PC-3 (cell line): ENCODE measurements around the gene CTXN1. TPM values are rescaled to one million over a fixed set of nuclear protein-coding genes. Genes with fewer than 3 reads are reported as not detected.
A peak's percentile ranks its signal among the peaks of the same experiment; 100 is the strongest.

ENCODE experiments used
- ATAC-seq: fragments of 200-7000 bp; cut with Tn5 transposase; 2 replicates; pipeline ENCODE4 v1.9.1; 2020; ENCODE audit warnings: mild to moderate bottlenecking, moderate library complexity
- BruUV-seq: library from RNA; stranded (reverse); fragments of 400-500 nt; replicated peaks from 2 replicates; lab custom pipeline; 2021; lab: Mats Ljungman, UMichigan
- CTCF ChIA-PET: fragments of 300-600 bp; sonication (Branson Sonifier 250); formaldehyde crosslinking; loops from one replicate; lab custom pipeline; 2022; ENCODE audit warnings: antibody characterized with exemption; lab: Charles Lee
- POLR2A ChIA-PET: fragments of 300-600 bp; sonication (Branson Sonifier 250); formaldehyde crosslinking; loops from one replicate; lab custom pipeline; 2022; ENCODE audit warnings: antibody characterized with exemption; ENCODE audit not compliant: unreplicated experiment; lab: Charles Lee
- DNase-seq: peaks from one replicate; pipeline ENCODE4 v3.0.0-alpha.2; 2015
- H2AFZ ChIP-seq: fragments of 300-600 bp; sonication (generic); 2 replicates; pipeline ENCODE4 v1.6.0; 2016; ENCODE audit warnings: antibody characterized with exemption, low read length
- H3F3A ChIP-seq: fragments of 300-600 bp; sonication (generic); one replicate; pipeline ENCODE4 v1.6.0; 2017; ENCODE audit warnings: antibody characterized with exemption, low read length, control low read depth, mild to moderate bottlenecking; ENCODE audit not compliant: unreplicated experiment
- H3K27ac ChIP-seq: fragments of 300-600 bp; sonication (generic); 2 replicates; pipeline ENCODE4 v1.5.1; 2016; ENCODE audit warnings: mild to moderate bottlenecking, low read length
- H3K27me3 ChIP-seq: fragments of 300-600 bp; sonication (generic); 2 replicates; pipeline ENCODE4 v1.6.1; 2016; ENCODE audit warnings: low read length, mixed read lengths
- H3K36me3 ChIP-seq: fragments of 300-600 bp; sonication (generic); 2 replicates; pipeline ENCODE4 v1.6.1; 2016; ENCODE audit warnings: low read depth, mixed run types, low read length, mixed read lengths
- H3K4me1 ChIP-seq: fragments of 300-600 bp; sonication (generic); 2 replicates; pipeline ENCODE4 v1.5.1; 2016; ENCODE audit warnings: low read length; ENCODE audit not compliant: insufficient read depth
- H3K4me2 ChIP-seq: fragments of 300-600 bp; sonication (generic); 2 replicates; pipeline ENCODE4 v1.6.0; 2016; ENCODE audit warnings: low read length
- H3K4me3 ChIP-seq: fragments of 300-600 bp; sonication (generic); 2 replicates; pipeline ENCODE4 v1.5.1; 2016; ENCODE audit warnings: mild to moderate bottlenecking, low read length, mixed read lengths
- H3K79me2 ChIP-seq: fragments of 300-600 bp; sonication (generic); 2 replicates; pipeline ENCODE4 v1.6.1; 2017; ENCODE audit warnings: low read length, mixed read lengths
- H3K9ac ChIP-seq: fragments of 300-600 bp; sonication (generic); 2 replicates; pipeline ENCODE4 v1.6.0; 2016; ENCODE audit warnings: mild to moderate bottlenecking, low read length
- H3K9me2 ChIP-seq: fragments of 300-600 bp; sonication (generic); replicated peaks from 2 replicates; pipeline ENCODE4 v1.6.1; 2016; ENCODE audit warnings: mixed run types, low read length, mixed read lengths
- H3K9me3 ChIP-seq: fragments of 300-600 bp; sonication (generic); 2 replicates; pipeline ENCODE4 v1.6.1; 2016; ENCODE audit warnings: low read length, mixed read lengths
- H4K20me1 ChIP-seq: fragments of 300-600 bp; sonication (generic); 2 replicates; pipeline ENCODE4 v1.6.1; 2016; ENCODE audit warnings: low read length, mixed read lengths
- EZH2 ChIP-seq: fragments of 300-600 bp; sonication (generic); IDR thresholded peaks from one replicate; pipeline ENCODE4 v1.6.1; 2017; ENCODE audit warnings: antibody characterized with exemption, mild to moderate bottlenecking, low read length; ENCODE audit not compliant: unreplicated experiment
- EZH2phosphoT487 ChIP-seq: fragments of 300-600 bp; sonication (generic); IDR thresholded peaks from 2 replicates; pipeline ENCODE4 v1.6.1; 2018; ENCODE audit warnings: mild to moderate bottlenecking, antibody characterized with exemption, low read length, borderline replicate concordance
- intact Hi-C: fragments of 100-400 bp; cut with micrococcal nuclease; formaldehyde crosslinking; loops from 2 replicates; pipeline ENCODE4 v1.9.0; 2023
- total RNA-seq: library from RNA; depleted of rRNA; stranded (reverse); fragments of >200 nt; gene quantifications from 2 replicates; pipeline ENCODE4 v1.2.3, GENCODE V29; 2014
- TF ChIP-seq, protein P1 (sequence below): fragments of 300-600 bp; sonication (generic); conservative IDR thresholded peaks from 2 replicates; pipeline ENCODE4 v1.5.1; 2017; ENCODE audit warnings: antibody characterized with exemption, low read depth, mild to moderate bottlenecking, low read length

Gene CTXN1
- total RNA-seq, 1 experiment from 2014 or later: 11.4 TPM

DNA sequence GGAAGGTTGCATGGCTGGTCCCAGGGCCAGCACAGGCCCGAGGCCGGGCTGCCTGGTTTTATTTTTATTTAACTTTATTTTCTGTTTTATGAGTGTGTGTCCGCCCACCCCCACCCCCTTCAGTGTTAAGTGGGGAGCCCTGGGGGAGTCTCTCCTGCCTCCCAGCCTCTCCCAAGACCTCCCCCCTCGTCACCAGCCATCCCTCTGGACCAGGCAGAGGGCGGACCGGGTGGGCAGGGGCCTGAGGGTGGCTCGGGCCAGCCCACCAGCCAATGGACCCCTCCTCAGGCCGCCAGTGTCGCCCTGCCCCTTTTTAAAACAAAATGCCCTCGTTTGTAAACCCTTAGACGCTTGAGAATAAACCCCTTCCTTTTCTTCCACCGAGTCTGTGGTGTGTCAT lies 11.8 kb downstream of the CTXN1 start:
- ChIA-PET CTCF (no interaction called here), POLR2A (no interaction called here)
- H3K4me2 ChIP-seq: no peak overlapping the region
- no peak overlapping the region for H3K4me3 ChIP-seq
- DNase-seq (no peak), ATAC-seq (no peak)
- no peak overlapping the region for H3K9ac ChIP-seq
- intact Hi-C loops: no loop called here
- no TSS peak for BruUV-seq
- no peak for TF ChIP-seq EZH2phosphoT487
- TF ChIP-seq, protein P1, sequence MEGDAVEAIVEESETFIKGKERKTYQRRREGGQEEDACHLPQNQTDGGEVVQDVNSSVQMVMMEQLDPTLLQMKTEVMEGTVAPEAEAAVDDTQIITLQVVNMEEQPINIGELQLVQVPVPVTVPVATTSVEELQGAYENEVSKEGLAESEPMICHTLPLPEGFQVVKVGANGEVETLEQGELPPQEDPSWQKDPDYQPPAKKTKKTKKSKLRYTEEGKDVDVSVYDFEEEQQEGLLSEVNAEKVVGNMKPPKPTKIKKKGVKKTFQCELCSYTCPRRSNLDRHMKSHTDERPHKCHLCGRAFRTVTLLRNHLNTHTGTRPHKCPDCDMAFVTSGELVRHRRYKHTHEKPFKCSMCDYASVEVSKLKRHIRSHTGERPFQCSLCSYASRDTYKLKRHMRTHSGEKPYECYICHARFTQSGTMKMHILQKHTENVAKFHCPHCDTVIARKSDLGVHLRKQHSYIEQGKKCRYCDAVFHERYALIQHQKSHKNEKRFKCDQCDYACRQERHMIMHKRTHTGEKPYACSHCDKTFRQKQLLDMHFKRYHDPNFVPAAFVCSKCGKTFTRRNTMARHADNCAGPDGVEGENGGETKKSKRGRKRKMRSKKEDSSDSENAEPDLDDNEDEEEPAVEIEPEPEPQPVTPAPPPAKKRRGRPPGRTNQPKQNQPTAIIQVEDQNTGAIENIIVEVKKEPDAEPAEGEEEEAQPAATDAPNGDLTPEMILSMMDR: no peak
- no peak for TF ChIP-seq EZH2
- H3K4me1 ChIP-seq: peaks cover 18% of the 10 kb centered on the region
- H3K36me3 ChIP-seq: peaks cover 20% of the 10 kb centered on the region
- H2AFZ ChIP-seq: no peak overlapping the region
- peaks cover 4% of the 10 kb centered on the region; the same call in 1 of the 2 replicates for H3K79me2 ChIP-seq
- no peaks in the 10 kb centered on the region for H3K9me2 ChIP-seq
- no peaks in the 10 kb centered on the region for H3F3A ChIP-seq
- no peaks in the 10 kb centered on the region for H3K27me3 ChIP-seq
- H3K9me3 ChIP-seq: no peaks in the 10 kb centered on the region
- H4K20me1 ChIP-seq: no peaks in the 10 kb centered on the region
- H3K27ac ChIP-seq: no peak overlapping the region

DNA sequence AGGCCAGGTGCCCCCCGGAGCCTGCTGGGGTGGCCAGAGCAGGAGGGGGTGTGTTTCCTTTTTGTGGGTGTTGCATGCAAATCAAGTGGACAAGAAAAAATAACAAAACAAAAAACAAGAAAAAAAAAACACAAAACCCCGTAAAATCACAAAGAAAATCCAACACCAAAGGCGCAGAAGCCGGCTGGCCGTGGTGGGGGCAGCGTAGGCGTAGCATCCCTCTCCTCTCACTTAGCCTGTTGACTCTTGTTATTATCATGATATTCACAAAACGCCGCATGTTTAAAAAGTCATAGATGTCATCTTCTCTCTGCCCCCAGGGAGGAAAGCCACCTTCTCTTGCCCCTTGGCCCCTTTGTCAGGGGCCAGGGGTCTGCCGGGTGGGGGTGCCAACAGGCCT lies 12.3 kb downstream of the CTXN1 start:
- H3K4me3 ChIP-seq: no peak overlapping the region
- TF ChIP-seq EZH2: no peak
- TF ChIP-seq, protein P1: no peak
- TF ChIP-seq EZH2phosphoT487: no peak
- ChIA-PET CTCF (no interaction called here), POLR2A (no interaction called here)
- no peak overlapping the region for H3K9ac ChIP-seq
- no peaks in the 10 kb centered on the region for H3K9me2 ChIP-seq
- ATAC-seq (no peak), DNase-seq (no peak)
- no peak overlapping the region for H3K27ac ChIP-seq
- intact Hi-C loops: no loop called here
- BruUV-seq: no TSS peak
- peaks cover 4% of the 10 kb centered on the region; the same call in 1 of the 2 replicates for H3K79me2 ChIP-seq
- no peak overlapping the region for H2AFZ ChIP-seq
- no peaks in the 10 kb centered on the region for H3F3A ChIP-seq
- H3K4me2 ChIP-seq: no peak overlapping the region
- H3K36me3 ChIP-seq: peaks cover 20% of the 10 kb centered on the region
- no peaks in the 10 kb centered on the region for H3K27me3 ChIP-seq
- no peaks in the 10 kb centered on the region for H3K9me3 ChIP-seq
- H3K4me1 ChIP-seq: peaks cover 18% of the 10 kb centered on the region
- H4K20me1 ChIP-seq: no peaks in the 10 kb centered on the region

DNA sequence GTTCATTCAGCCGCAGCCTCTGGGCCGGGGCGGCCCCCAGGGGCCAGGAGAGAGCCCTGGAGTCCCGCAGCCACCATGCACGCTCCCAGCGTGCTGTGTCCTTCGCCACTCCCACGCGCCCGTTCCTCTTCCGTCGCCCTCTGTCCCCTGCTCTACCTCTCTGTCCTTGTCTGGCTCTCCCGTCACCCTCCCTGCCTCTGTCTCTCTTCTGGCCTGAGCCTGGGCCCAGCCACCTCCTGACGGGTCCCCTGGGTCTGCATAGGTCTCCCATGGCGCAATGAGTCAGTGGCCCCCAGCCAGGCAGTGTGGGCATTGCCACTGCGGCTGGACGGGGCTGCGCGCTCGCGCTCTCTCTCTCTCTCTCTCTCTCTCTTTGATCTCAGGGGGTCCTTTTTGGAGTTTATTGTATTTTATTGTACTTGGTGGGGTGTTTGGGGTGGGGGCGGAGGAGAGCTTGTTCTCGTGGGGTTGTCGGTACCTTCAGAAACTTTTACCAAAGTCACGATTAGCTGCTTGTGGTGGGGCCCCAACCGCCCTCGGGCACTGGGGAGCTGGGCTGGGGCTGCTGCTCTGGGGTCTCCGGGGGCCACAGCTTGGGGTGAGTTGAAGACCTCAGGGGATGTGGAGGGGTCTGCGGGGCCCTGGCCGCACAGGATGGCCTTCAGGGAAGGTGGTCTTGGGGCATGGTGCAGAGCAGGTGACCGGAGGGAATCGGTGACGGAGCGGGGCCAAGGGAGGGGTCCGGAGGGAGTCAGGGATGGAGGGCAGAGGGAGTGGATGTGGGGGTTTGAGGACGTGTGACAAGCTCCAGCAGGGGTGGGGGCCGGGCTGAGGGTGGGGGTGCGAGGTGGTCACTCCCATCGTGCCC lies 13.0 kb downstream of the CTXN1 start:
- Histone ChIP-seq H3K79me2 (peaks cover 8% of the 10 kb centered on the region; the same call in 1 of the 2 replicates), H3K27me3 (no peaks in the 10 kb centered on the region), H3K9me3 (no peaks in the 10 kb centered on the region), H3F3A (no peaks in the 10 kb centered on the region), H3K4me1 (peaks cover 16% of the 10 kb centered on the region), H3K4me2 (no peak overlapping the region), H4K20me1 (no peaks in the 10 kb centered on the region), H3K27ac (no peak overlapping the region), H3K9me2 (no peaks in the 10 kb centered on the region), H2AFZ (no peak overlapping the region), H3K4me3 (no peak overlapping the region), H3K36me3 (peaks cover 20% of the 10 kb centered on the region), H3K9ac (no peak overlapping the region)
- intact Hi-C loops: no loop called here
- ChIA-PET CTCF (no interaction called here), POLR2A (no interaction called here)
- TF ChIP-seq EZH2 (no peak), EZH2phosphoT487 (no peak)
- TF ChIP-seq, protein P1: no peak
- no peak for DNase-seq
- TSS peak; percentile 26 for BruUV-seq
- no peak for ATAC-seq
